K562 (cell line): ENCODE data around the gene TMEM43. TPM values are rescaled to one million over a fixed set of nuclear protein-coding genes. Genes with fewer than 3 reads are reported as not detected.

Source experiments
- ATAC-seq: fragments of 200-7000 bp; cut with Tn5 transposase; 3 replicates; pipeline ENCODE4 v1.9.1; 2020; ENCODE audit warnings: moderate library complexity
- BruUV-seq: library from RNA; stranded (reverse); fragments of 400-500 nt; replicated peaks from 2 replicates; lab custom pipeline; 2021; lab: Mats Ljungman, UMichigan
- CTCF ChIA-PET: fragments of 300-600 bp; formaldehyde crosslinking; extraction: SDS; loops from one replicate; lab custom pipeline; 2021; ENCODE audit warnings: low intra/inter-chr PET ratio; lab: Yijun Ruan, JAX
- POLR2A ChIA-PET: fragments of 300-600, 350-650 bp; sonication (Branson Sonifier 250); formaldehyde crosslinking; extraction: SDS; loops from one replicate; lab custom pipeline; 2021; ENCODE audit warnings: antibody characterized with exemption, inconsistent platforms; lab: Yijun Ruan, JAX
- DNase-seq, 4 experiments: peaks; one replicate each; pipeline versions ENCODE4 v3.0.0 to v3.0.0-alpha.2; 2011 to 2018; ENCODE audit warnings: low spot score in 3 of 4, mixed read lengths in 3 of 4; ENCODE audit errors: extremely low read depth in 1 of 4
- FAIRE-seq: peaks from 2 replicates; lab custom pipeline; 2011; peaks lifted over from hg19 to GRCh38; lab: Jason Lieb, UNC
- H2AFZ ChIP-seq: 2 replicates; pipeline ENCODE4 v1.6.0; 2011; ENCODE audit warnings: low read depth, low read length, control low read depth, inconsistent platforms
- H3K27ac ChIP-seq: fragments of 200-600 bp; 3 replicates; pipeline ENCODE4 v1.8.0; 2011; ENCODE audit warnings: low read depth, mild to moderate bottlenecking, control low read depth, inconsistent platforms, low read length, moderate library complexity, mixed read lengths; ENCODE audit errors: extremely low read depth
- H3K27me3 ChIP-seq, 2 experiments: fragments of 300-600 bp in 1 of 2; 2 replicates in 1 of 2; 3 replicates in 1 of 2; pipeline versions ENCODE4 v1.6.0 to v1.8.0; 2011; ENCODE audit warnings: inconsistent platforms in 2 of 2, low read length in 2 of 2, mild to moderate bottlenecking in 1 of 2, mixed read lengths in 1 of 2, moderate library complexity in 1 of 2; ENCODE audit not compliant: control insufficient read depth in 2 of 2, insufficient read depth in 2 of 2
- H3K36me3 ChIP-seq: fragments of 300-600 bp; 3 replicates; pipeline ENCODE4 v1.8.0; 2011; ENCODE audit warnings: mild to moderate bottlenecking, low read length, inconsistent platforms; ENCODE audit not compliant: control insufficient read depth, insufficient read depth
- H3K4me1 ChIP-seq, 2 experiments: fragments of 200-600 bp in 1 of 2; replicated peaks in 1 of 2; 2 replicates in 1 of 2; 3 replicates in 1 of 2; pipeline versions ENCODE4 v1.5.1 to v1.8.0; 2011; ENCODE audit warnings: inconsistent platforms in 2 of 2, low read length in 2 of 2, mild to moderate bottlenecking in 1 of 2, mixed read lengths in 1 of 2, moderate library complexity in 1 of 2; ENCODE audit not compliant: control insufficient read depth in 2 of 2, insufficient read depth in 2 of 2
- H3K4me2 ChIP-seq: 2 replicates; pipeline ENCODE4 v1.6.1; 2011; ENCODE audit warnings: low read length, control low read depth, inconsistent platforms, mixed read lengths; ENCODE audit not compliant: insufficient read depth
- H3K4me3 ChIP-seq: fragments of 200-600 bp; sonication (generic), shearing (Covaris generic); 2 replicates; pipeline ENCODE4 v1.5.1; 2016; ENCODE audit warnings: control low read depth, inconsistent platforms
- H3K79me2 ChIP-seq: fragments of 200-600 bp; 3 replicates; pipeline ENCODE4 v1.8.0; 2011; ENCODE audit warnings: low read length, inconsistent platforms; ENCODE audit not compliant: control insufficient read depth, insufficient read depth
- H3K9ac ChIP-seq, 2 experiments: 2 replicates each; pipeline versions ENCODE4 v1.6.0 to v1.6.1; 2011; ENCODE audit warnings: low read depth in 2 of 2, low read length in 2 of 2, control low read depth in 1 of 2, inconsistent platforms in 1 of 2, mild to moderate bottlenecking in 1 of 2, mixed read lengths in 1 of 2; ENCODE audit not compliant: insufficient read depth in 1 of 2
- H3K9me1 ChIP-seq: one replicate; pipeline ENCODE4 v1.6.0; 2011; ENCODE audit warnings: inconsistent platforms, mild to moderate bottlenecking, low read length, moderate library complexity; ENCODE audit not compliant: control insufficient read depth, insufficient read depth
- H3K9me3 ChIP-seq: replicated peaks from 2 replicates; pipeline ENCODE4 v1.5.1; 2011; ENCODE audit warnings: low read depth, low read length, inconsistent platforms; ENCODE audit not compliant: control insufficient read depth, insufficient read depth
- H4K20me1 ChIP-seq: replicated peaks from 2 replicates; pipeline ENCODE4 v1.6.1; 2011; ENCODE audit warnings: low read length, inconsistent platforms, mixed read lengths; ENCODE audit not compliant: control insufficient read depth, insufficient read depth
- C11orf30 ChIP-seq: fragments of 450-650 bp; IDR thresholded peaks from 2 replicates; pipeline ENCODE4 v1.6.1; 2016; ENCODE audit warnings: low read depth, mild to moderate bottlenecking
- CEBPB ChIP-seq: fragments of 450-650 bp; IDR thresholded peaks from 2 replicates; pipeline ENCODE4 v1.6.1; 2016; ENCODE audit warnings: missing genetic modification characterization, missing compliant biosample characterization
- CEBPG ChIP-seq, 3 experiments: fragments of 200-800 bp in 1 of 3; sonication (Bioruptor generic) in 1 of 3; sonication (generic) in 1 of 3; formaldehyde crosslinking in 1 of 3; IDR thresholded peaks in 2 of 3; conservative IDR thresholded peaks in 1 of 3; 2 replicates each; pipeline versions ENCODE4 v1.6.1 to v1.8.0; 2016 to 2022; ENCODE audit warnings: missing compliant biosample characterization in 2 of 3, missing genetic modification characterization in 2 of 3, mild to moderate bottlenecking in 1 of 3, missing genetic modification reagents in 1 of 3
- CLOCK ChIP-seq: fragments of 250-450 bp; sonication (Bioruptor Pico); IDR thresholded peaks from 2 replicates; pipeline ENCODE4 v1.4.0; 2020; ENCODE audit warnings: mild to moderate bottlenecking, moderate library complexity, borderline replicate concordance
- NCOA4 ChIP-seq: fragments of 450-650 bp; IDR thresholded peaks from 2 replicates; pipeline ENCODE4 v1.6.1; 2018; ENCODE audit warnings: mild to moderate bottlenecking; ENCODE audit not compliant: partially characterized antibody
- PHTF2 ChIP-seq: fragments of 250-450 bp; sonication (Bioruptor Pico); IDR thresholded peaks from 2 replicates; pipeline ENCODE4 v1.5.0; 2021; ENCODE audit warnings: mild to moderate bottlenecking
- TARDBP ChIP-seq: fragments of 450-650 bp; IDR thresholded peaks from 2 replicates; pipeline ENCODE4 v1.6.1; 2016
- TCFL5 ChIP-seq: fragments of 250-450 bp; sonication (Bioruptor Pico); conservative IDR thresholded peaks from 2 replicates; pipeline ENCODE4 v1.6.1; 2021; ENCODE audit warnings: mild to moderate bottlenecking, moderate library complexity, matching md5 sums
- ZNF449 ChIP-seq: fragments of 250-450 bp; sonication (Bioruptor Pico); IDR thresholded peaks from 2 replicates; pipeline ENCODE4 v1.8.0; 2022; ENCODE audit warnings: moderate library complexity, mild to moderate bottlenecking, inconsistent platforms
- WGBS: fragments of 100-300 bp; shearing (Covaris generic); methylation state at CpG from one replicate; pipeline ENCODE4 v1.1.6; 2016; ENCODE audit warnings: low coverage, mixed read lengths; ENCODE audit not compliant: insufficient coverage; ENCODE audit errors: missing lambda C conversion rate; 5-methylcytosine and 5-hydroxymethylcytosine counted together
- in situ Hi-C: fragments of 300-500 bp; cut with MboI; formaldehyde crosslinking; loops from 4 replicates; pipeline ENCODE4 v1.15.0; 2018; ENCODE audit warnings: inconsistent platforms, mixed read lengths
- intact Hi-C: fragments of 100-400 bp; cut with micrococcal nuclease; formaldehyde crosslinking; loops from 2 replicates; pipeline ENCODE4 v1.14.2; 2022
- polyA plus RNA-seq, 8 experiments: library from polyadenylated mRNA; depleted of rRNA in 4 of 8; stranded (reverse) in 5 of 8; unstranded in 3 of 8; fragments of >200 nt; fragmentation: Nextera tagmentation in 2 of 8; fragmentation: Illumina TruSeq in 1 of 8; extraction: Ambion mirVana in 2 of 8; extraction: Trizol in 1 of 8; gene quantifications; 2 replicates each; pipeline versions ENCODE4 v1.2.1 to v1.2.3, GENCODE V29; 2011 to 2014; ENCODE audit warnings: inconsistent platforms in 1 of 8, missing spikeins in 1 of 8
- total RNA-seq, 7 experiments: library from RNA; depleted of rRNA in 6 of 7; stranded (reverse); fragments of >200 nt in 6 of 7; fragmentation: Illumina TruSeq in 2 of 7; extraction: Trizol in 2 of 7; gene quantifications; 2 replicates each; pipeline versions ENCODE4 v1.2.1 to v1.2.3, GENCODE V29; 2011 to 2021; ENCODE audit warnings: low replicate concordance in 1 of 7

The TMEM43 gene
- total and polyA plus RNA-seq, 9 of the 15 experiments (the other 6 are each of a cell fraction or from before 2014, with no cell fraction given) = 16.7 to 46.1 (median 35.7) TPM

- Histone ChIP-seq H3K27ac (no peak overlapping the region), H3K4me2 (no peak overlapping the region), H3K27me3 (no peaks in the 10 kb centered on the region), H3K9ac (no peak overlapping the region), H3K4me1 (no peaks in the 10 kb centered on the region), H3K9me3 (peaks cover 16% of the 10 kb centered on the region), H4K20me1 (no peaks in the 10 kb centered on the region), H2AFZ (no peak overlapping the region), H3K4me3 (no peak overlapping the region), H3K79me2 (no peaks in the 10 kb centered on the region), H3K36me3 (peaks cover 95% of the 10 kb centered on the region), H3K9me1 (no peaks in the 10 kb centered on the region)
- no peak for DNase-seq
- in situ Hi-C loops = no loop called here
- CTCF ChIA-PET = no interaction called here
- TF ChIP-seq C11orf30 = no peak
- no peak for TF ChIP-seq TARDBP
- TF ChIP-seq CEBPG (CRISPR knock-in tag; IDR thresholded peaks at IDR 0.05) = no peak
- TF ChIP-seq CEBPG (tag; conservative IDR thresholded peaks at IDR 0.05 in 1 of 2, IDR thresholded peaks at IDR 0.05 in 1 of 2) = peak; percentile 41 to 78; a peak in 2 of 4 replicates
- no peak for TF ChIP-seq PHTF2 (CRISPR knock-in tag)
- no peak for TF ChIP-seq CLOCK (CRISPR knock-in tag)
- TF ChIP-seq TCFL5 (CRISPR knock-in tag) = no peak
- TF ChIP-seq NCOA4 = no peak
- no peak for TF ChIP-seq ZNF449 (CRISPR knock-in tag)
- peak; percentile 86 for TF ChIP-seq CEBPB (tag)
- intact Hi-C loops = no loop called here
- WGBS = 98% methylated on average over 2 of the region's 2 CpGs
- no peak for ATAC-seq
- no peak for FAIRE-seq
- BruUV-seq = no TSS peak
- POLR2A ChIA-PET = interaction anchor here (0.8 kb wide), 1 partner anchor 16 kb away, joined by 3 read pairs; the partner anchor contains the start of genes LSM3 and XPC
Observed at GRCh38 chr3:14162178-14162577, 37.3 kb downstream of the TMEM43 start.
